Neural progenitor cell (in vitro differentiated cells): ENCODE results near the gene SEMA3C. TPM values are rescaled to one million over a fixed set of nuclear protein-coding genes. Genes with fewer than 3 reads are reported as not detected.
A peak's percentile ranks its signal among the peaks of the same experiment; 100 is the strongest.

Experiments used
- DNase-seq: peaks from one replicate; pipeline ENCODE4 v3.0.0-alpha.2; 2016; ENCODE audit warnings: low spot score
- H2AFZ ChIP-seq: fragments of 200-600 bp; sonication (generic); replicated peaks from 2 replicates; pipeline ENCODE4 v1.6.1; 2016; ENCODE audit warnings: antibody characterized with exemption
- H3F3A ChIP-seq: fragments of 200-600 bp; sonication (generic); 2 replicates; pipeline ENCODE4 v1.6.1; 2016; ENCODE audit warnings: antibody characterized with exemption, low read depth
- H3K27ac ChIP-seq: fragments of 200-600 bp; sonication (generic); 2 replicates; pipeline ENCODE4 v1.5.1; 2016; ENCODE audit warnings: mild to moderate bottlenecking
- H3K27me3 ChIP-seq: fragments of 200-600 bp; sonication (generic); 2 replicates; pipeline ENCODE4 v1.6.1; 2016; ENCODE audit warnings: mild to moderate bottlenecking, moderate library complexity
- H3K36me3 ChIP-seq: fragments of 200-600 bp; sonication (generic); 2 replicates; pipeline ENCODE4 v1.5.1; 2016
- H3K4me1 ChIP-seq: fragments of 200-600 bp; sonication (generic); 2 replicates; pipeline ENCODE4 v1.6.1; 2016; ENCODE audit warnings: mixed run types
- H3K4me2 ChIP-seq: fragments of 200-600 bp; sonication (generic); 2 replicates; pipeline ENCODE4 v1.6.1; 2016
- H3K4me3 ChIP-seq: fragments of 200-600 bp; sonication (generic); 2 replicates; pipeline ENCODE4 v1.5.1; 2016
- H3K79me2 ChIP-seq: fragments of 200-600 bp; sonication (generic); 2 replicates; pipeline ENCODE4 v1.6.1; 2016; ENCODE audit warnings: low read depth
- H3K9ac ChIP-seq: fragments of 200-600 bp; sonication (generic); 2 replicates; pipeline ENCODE4 v1.6.1; 2016
- H3K9me3 ChIP-seq: fragments of 200-600 bp; sonication (generic); 2 replicates; pipeline ENCODE4 v1.5.1; 2016; ENCODE audit warnings: low read depth
- H4K20me1 ChIP-seq: fragments of 200-600 bp; sonication (generic); 2 replicates; pipeline ENCODE4 v1.6.1; 2016; ENCODE audit warnings: low read depth
- H3K27ac Mint-ChIP-seq: 3 replicates; pipeline ENCODE4 v1.8.0; 2021; ENCODE audit warnings: mixed read lengths
- H3K27me3 Mint-ChIP-seq: 2 replicates; pipeline ENCODE4 v1.8.0; 2022; ENCODE audit warnings: low read depth, mild to moderate bottlenecking, inconsistent platforms, moderate library complexity, mixed read lengths; ENCODE audit not compliant: insufficient read depth
- H3K36me3 Mint-ChIP-seq: 3 replicates; pipeline ENCODE4 v1.8.0; 2021; ENCODE audit warnings: mixed read lengths
- H3K4me1 Mint-ChIP-seq: 3 replicates; pipeline ENCODE4 v1.8.0; 2021; ENCODE audit warnings: mixed read lengths
- H3K4me3 Mint-ChIP-seq: 3 replicates; pipeline ENCODE4 v1.8.0; 2021; ENCODE audit warnings: mild to moderate bottlenecking, moderate library complexity, mixed read lengths
- H3K9me3 Mint-ChIP-seq: 3 replicates; pipeline ENCODE4 v1.8.0; 2020; ENCODE audit warnings: mixed read lengths
- EZH2 ChIP-seq: fragments of 200-600 bp; sonication (generic); IDR thresholded peaks from 2 replicates; pipeline ENCODE4 v1.6.1; 2017; ENCODE audit warnings: antibody characterized with exemption, mild to moderate bottlenecking, moderate library complexity
- EZH2phosphoT487 ChIP-seq: fragments of 200-600 bp; sonication (generic); IDR thresholded peaks from 2 replicates; pipeline ENCODE4 v1.6.1; 2017; ENCODE audit warnings: antibody characterized with exemption
- total RNA-seq: library from RNA; depleted of rRNA; stranded (reverse); fragments of >200 nt; gene quantifications from 2 replicates; pipeline ENCODE4 v1.2.3, GENCODE V29; 2015; ENCODE audit warnings: low replicate concordance
- TF ChIP-seq, protein P1 (sequence below): fragments of 200-600 bp; sonication (generic); IDR thresholded peaks from 2 replicates; pipeline ENCODE4 v1.5.1; 2017; ENCODE audit warnings: antibody characterized with exemption, mild to moderate bottlenecking

The SEMA3C gene
- total RNA-seq, 1 donor from 2014 or later: 0.54 TPM

DNA sequence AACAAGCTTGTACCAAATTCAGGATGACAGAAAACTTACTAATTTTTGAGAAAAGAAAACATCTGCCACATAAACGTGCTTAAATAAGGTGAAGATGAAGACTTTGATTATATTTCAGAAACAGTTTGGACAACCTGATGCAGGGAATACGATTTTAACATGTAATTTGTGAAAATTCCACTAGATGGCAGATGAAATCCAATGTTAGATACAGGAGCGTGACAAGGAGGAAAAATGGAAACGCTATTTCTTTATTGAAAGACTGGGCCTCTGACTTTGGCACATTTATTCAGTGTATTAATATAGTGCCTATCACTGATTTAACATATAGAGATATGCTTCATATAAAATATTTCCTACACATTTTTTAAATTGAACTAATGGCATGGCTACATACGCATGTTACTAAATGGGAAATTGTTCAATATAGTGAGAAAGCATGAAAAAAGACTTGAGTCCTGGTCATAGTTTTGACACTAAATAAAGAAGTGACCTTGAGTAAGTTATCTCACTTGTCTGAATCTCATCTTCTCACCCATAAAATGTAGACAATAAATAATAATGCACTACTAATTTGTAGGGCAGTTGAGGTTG lies 219.7 kb downstream of the SEMA3C start:
- no peaks in the 10 kb centered on the region for H3K36me3 ChIP-seq
- Mint-ChIP-seq H3K4me1 (peaks cover 3% of the 10 kb centered on the region), H3K4me3 (no peak overlapping the region), H3K36me3 (no peaks in the 10 kb centered on the region), H3K9me3 (peaks cover 5% of the 10 kb centered on the region), H3K27ac (no peak overlapping the region), H3K27me3 (peaks cover 2% of the 10 kb centered on the region)
- TF ChIP-seq EZH2phosphoT487 (no peak), EZH2 (no peak)
- TF ChIP-seq, protein P1, sequence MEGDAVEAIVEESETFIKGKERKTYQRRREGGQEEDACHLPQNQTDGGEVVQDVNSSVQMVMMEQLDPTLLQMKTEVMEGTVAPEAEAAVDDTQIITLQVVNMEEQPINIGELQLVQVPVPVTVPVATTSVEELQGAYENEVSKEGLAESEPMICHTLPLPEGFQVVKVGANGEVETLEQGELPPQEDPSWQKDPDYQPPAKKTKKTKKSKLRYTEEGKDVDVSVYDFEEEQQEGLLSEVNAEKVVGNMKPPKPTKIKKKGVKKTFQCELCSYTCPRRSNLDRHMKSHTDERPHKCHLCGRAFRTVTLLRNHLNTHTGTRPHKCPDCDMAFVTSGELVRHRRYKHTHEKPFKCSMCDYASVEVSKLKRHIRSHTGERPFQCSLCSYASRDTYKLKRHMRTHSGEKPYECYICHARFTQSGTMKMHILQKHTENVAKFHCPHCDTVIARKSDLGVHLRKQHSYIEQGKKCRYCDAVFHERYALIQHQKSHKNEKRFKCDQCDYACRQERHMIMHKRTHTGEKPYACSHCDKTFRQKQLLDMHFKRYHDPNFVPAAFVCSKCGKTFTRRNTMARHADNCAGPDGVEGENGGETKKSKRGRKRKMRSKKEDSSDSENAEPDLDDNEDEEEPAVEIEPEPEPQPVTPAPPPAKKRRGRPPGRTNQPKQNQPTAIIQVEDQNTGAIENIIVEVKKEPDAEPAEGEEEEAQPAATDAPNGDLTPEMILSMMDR: peak; percentile 77
- no peaks in the 10 kb centered on the region for H3F3A ChIP-seq
- H3K79me2 ChIP-seq: no peaks in the 10 kb centered on the region
- no peak overlapping the region for H3K4me2 ChIP-seq
- no peak overlapping the region for H2AFZ ChIP-seq
- H3K9ac ChIP-seq: no peak overlapping the region
- no peaks in the 10 kb centered on the region for H4K20me1 ChIP-seq
- H3K4me1 ChIP-seq: no peaks in the 10 kb centered on the region
- no peak overlapping the region for H3K27ac ChIP-seq
- peak; percentile 58 for DNase-seq
- H3K4me3 ChIP-seq: no peak overlapping the region
- no peaks in the 10 kb centered on the region for H3K27me3 ChIP-seq
- H3K9me3 ChIP-seq: no peaks in the 10 kb centered on the region
